Effector memory CD4-positive, alpha-beta T cell (primary cell): ENCODE data around the gene GBA3.

Source experiments
- DNase-seq, 3 donors: peaks; one replicate each; pipeline ENCODE4 v3.0.0-alpha.2; 2020
- H3K27ac ChIP-seq: 2 replicates; pipeline ENCODE4 v1.7.0; 2013; ENCODE audit warnings: mild to moderate bottlenecking, low read length, moderate library complexity; ENCODE audit not compliant: insufficient read depth, poor library complexity, severe bottlenecking
- H3K27me3 ChIP-seq: replicated peaks from 2 replicates; pipeline ENCODE4 v1.7.0; 2013; ENCODE audit warnings: mild to moderate bottlenecking, low read length; ENCODE audit not compliant: insufficient read depth, control insufficient read depth, poor library complexity, severe bottlenecking
- H3K36me3 ChIP-seq: 2 replicates; pipeline ENCODE4 v1.7.0; 2013; ENCODE audit warnings: mild to moderate bottlenecking, low read length, moderate library complexity; ENCODE audit not compliant: control insufficient read depth, insufficient read depth
- H3K4me1 ChIP-seq: 2 replicates; pipeline ENCODE4 v1.7.0; 2013; ENCODE audit warnings: low read length, mild to moderate bottlenecking; ENCODE audit not compliant: control insufficient read depth, insufficient read depth, poor library complexity, severe bottlenecking
- H3K4me3 ChIP-seq: 2 replicates; pipeline ENCODE4 v1.7.0; 2013; ENCODE audit warnings: low read length, low read depth, mild to moderate bottlenecking; ENCODE audit not compliant: insufficient read depth, poor library complexity, severe bottlenecking
- H3K9me3 ChIP-seq: 2 replicates; pipeline ENCODE4 v1.7.0; 2013; ENCODE audit warnings: mild to moderate bottlenecking, low read length, moderate library complexity; ENCODE audit not compliant: control insufficient read depth

GBA3 gene

DNA sequence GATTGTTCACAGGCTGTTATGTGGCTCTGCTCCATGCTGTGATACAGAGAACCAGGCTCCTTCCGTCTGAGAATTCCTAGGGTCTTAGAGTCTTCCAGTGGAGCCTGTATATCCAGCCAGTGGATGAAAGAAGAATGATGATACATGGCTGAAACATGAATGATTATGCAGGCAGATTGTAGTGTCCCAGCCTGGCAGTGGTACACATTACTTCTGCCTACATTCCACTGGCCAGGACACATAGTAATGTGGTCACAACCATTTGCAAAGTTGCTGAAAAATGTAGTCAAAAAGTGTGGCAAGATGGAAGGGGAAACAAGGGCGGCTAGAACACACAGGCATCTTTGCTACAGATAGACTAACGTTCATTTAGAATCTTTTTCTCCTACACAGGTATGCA, 4.5 kb upstream of the GBA3 start:
- Histone ChIP-seq H3K4me3 (no peak overlapping the region), H3K27ac (no peak overlapping the region), H3K9me3 (no peaks in the 10 kb centered on the region), H3K4me1 (no peaks in the 10 kb centered on the region), H3K36me3 (no peaks in the 10 kb centered on the region), H3K27me3 (no peaks in the 10 kb centered on the region)
- DNase-seq = no peak

DNA sequence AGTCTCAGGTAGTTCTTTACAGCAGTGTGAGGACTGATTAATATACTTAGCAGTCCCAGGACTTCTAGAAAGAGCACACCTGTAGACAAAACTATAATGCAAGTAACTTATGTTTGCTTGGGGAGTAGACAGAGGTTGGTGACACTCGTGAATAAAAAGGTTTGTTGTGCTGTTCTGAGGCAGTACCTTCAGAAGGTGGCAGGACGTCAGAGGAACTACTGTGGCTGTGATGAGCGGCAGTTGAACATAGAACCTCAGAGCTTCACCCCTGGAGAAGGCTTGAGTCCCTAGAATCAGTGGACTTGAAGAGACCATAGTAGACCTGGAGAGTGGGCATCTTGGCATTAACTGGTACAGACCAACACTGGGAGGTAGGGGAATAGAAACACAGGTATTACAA, 3.3 kb upstream of the GBA3 start:
- no peaks in the 10 kb centered on the region for H3K36me3 ChIP-seq
- no peaks in the 10 kb centered on the region for H3K4me1 ChIP-seq
- no peak overlapping the region for H3K4me3 ChIP-seq
- H3K9me3 ChIP-seq = no peaks in the 10 kb centered on the region
- no peak overlapping the region for H3K27ac ChIP-seq
- no peaks in the 10 kb centered on the region for H3K27me3 ChIP-seq
- DNase-seq = no peak

DNA sequence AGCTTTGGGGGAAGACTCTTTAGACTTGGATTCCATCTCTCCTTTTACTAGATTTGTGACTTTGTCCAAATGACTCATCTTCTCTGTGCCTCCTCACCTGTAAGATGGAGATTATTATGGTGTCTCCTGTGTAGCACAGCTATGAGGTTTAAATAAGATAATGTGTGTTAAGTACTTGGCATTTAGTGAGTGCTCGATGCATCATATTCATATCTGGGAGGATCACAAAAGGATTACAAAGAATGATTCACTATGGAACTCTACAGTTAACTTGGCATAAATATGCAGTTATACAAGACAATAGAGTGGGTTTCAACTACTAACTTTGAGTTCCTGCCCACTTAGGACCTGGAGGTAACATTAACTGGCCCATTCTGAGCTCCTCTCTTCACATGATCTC, 2.3 kb downstream of the GBA3 start:
- Histone ChIP-seq H3K9me3 (no peaks in the 10 kb centered on the region), H3K4me3 (no peak overlapping the region), H3K27ac (no peak overlapping the region), H3K27me3 (no peaks in the 10 kb centered on the region), H3K4me1 (no peaks in the 10 kb centered on the region), H3K36me3 (no peaks in the 10 kb centered on the region)
- DNase-seq = no peak

DNA sequence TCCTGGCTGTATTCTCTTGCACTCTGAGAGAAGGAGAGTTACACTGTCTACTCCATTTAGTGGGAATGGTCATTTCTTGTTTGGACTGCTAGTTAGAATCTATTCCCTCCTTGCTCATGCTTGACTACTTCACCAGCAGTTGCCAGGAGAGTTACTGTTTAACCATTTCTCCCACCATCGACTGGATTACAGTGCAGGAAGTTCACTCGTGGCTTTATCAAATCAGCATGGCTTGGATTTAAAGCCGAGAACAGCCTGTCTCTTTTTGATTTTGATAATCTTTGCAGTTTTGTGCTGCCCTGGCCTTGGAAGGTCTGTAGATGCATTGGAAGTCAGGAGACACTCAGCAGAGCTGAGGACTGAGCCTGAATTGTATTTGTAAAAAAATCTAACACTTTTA, 3.2 kb downstream of the GBA3 start:
- no peaks in the 10 kb centered on the region for H3K36me3 ChIP-seq
- DNase-seq = no peak
- no peaks in the 10 kb centered on the region for H3K4me1 ChIP-seq
- H3K4me3 ChIP-seq = no peak overlapping the region
- H3K9me3 ChIP-seq = no peaks in the 10 kb centered on the region
- H3K27me3 ChIP-seq = no peaks in the 10 kb centered on the region
- no peak overlapping the region for H3K27ac ChIP-seq

DNA sequence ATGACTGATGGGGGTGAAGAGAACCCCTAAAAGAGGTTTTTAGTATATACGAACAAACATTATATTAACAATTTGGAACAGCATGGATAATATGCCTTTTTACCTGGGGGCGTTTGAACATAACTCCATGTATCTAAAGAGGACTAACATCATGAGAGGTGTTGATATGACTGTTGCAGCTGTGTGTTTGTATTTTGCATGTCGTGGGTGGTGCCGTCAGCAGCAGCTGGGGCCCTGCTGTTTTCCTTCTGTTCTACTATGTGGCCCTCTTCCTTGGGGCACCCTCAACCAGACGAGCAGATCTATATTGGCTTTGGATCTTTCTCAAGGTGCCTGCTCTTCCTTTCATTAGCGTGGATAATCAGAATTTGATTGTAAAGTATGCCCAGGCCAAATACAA, 11.2 kb downstream of the GBA3 start:
- H3K27me3 ChIP-seq = no peaks in the 10 kb centered on the region
- no peak overlapping the region for H3K27ac ChIP-seq
- DNase-seq = no peak
- H3K4me1 ChIP-seq = no peaks in the 10 kb centered on the region
- no peaks in the 10 kb centered on the region for H3K9me3 ChIP-seq
- no peaks in the 10 kb centered on the region for H3K36me3 ChIP-seq
- no peak overlapping the region for H3K4me3 ChIP-seq

DNA sequence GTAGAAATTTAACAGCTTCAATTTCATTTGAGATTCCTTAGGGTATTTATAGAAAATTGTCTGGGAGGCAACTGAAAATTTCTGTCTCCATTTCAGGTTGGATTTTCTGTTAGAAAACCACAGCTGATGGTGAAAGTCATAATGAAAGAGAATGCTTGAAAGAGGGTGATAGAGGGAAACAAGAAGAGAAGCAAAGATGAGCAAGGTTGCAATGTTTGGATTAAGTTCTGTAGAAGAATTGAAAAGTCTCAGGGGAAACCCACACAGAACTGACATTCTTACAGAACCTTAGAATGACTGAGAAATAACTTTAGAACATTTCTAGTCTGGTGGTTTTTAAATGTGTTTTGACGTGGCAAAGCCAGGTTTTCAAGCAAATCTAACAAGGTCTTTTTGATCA, 14.7 kb downstream of the GBA3 start:
- Histone ChIP-seq H3K27me3 (no peaks in the 10 kb centered on the region), H3K9me3 (no peaks in the 10 kb centered on the region), H3K4me1 (no peaks in the 10 kb centered on the region), H3K36me3 (no peaks in the 10 kb centered on the region), H3K4me3 (no peak overlapping the region), H3K27ac (no peak overlapping the region)
- DNase-seq = no peak

DNA sequence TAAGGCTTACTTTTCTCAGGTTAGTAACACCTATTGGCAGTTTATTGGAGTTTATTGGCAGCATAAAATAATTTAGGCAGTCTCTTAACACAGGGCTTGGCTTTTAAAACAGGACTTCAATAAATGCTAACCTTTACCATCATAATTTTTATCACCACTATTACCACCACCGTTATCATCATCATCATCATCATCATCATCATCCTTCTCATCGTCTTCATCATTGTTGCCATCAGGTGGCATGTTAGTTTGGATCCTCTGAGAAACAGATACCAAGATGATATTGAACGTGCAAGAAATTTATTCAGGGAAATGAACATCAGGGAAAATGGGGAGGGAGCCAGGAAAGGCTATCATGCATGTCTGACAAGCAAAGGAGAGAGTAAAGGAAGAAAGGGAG, 16.2 kb downstream of the GBA3 start:
- no peak for DNase-seq
- Histone ChIP-seq H3K9me3 (no peaks in the 10 kb centered on the region), H3K4me3 (no peak overlapping the region), H3K27me3 (no peaks in the 10 kb centered on the region), H3K27ac (no peak overlapping the region), H3K36me3 (no peaks in the 10 kb centered on the region), H3K4me1 (no peaks in the 10 kb centered on the region)

DNA sequence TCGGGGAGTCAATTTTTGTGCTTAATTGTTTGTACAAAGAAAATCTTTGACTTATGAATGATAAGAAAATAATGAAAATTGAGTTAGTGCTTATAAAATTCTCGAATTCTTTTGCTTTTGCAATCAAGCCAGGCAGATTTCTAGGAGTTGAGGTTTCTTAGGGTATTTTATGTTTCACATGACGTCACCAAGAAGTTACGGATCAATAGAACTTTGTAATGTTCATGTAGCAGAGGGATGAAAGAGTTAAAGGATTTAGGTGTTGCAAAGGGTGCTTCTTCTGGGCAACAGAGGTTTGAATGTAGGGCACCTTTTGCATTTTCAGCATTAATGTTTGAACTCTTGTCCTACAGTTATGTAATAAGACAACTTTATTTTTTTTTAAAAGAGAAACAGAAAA, 19.4 kb downstream of the GBA3 start:
- Histone ChIP-seq H3K4me3 (no peak overlapping the region), H3K36me3 (no peaks in the 10 kb centered on the region), H3K27ac (no peak overlapping the region), H3K27me3 (no peaks in the 10 kb centered on the region), H3K4me1 (no peaks in the 10 kb centered on the region), H3K9me3 (no peaks in the 10 kb centered on the region)
- DNase-seq = no peak

DNA sequence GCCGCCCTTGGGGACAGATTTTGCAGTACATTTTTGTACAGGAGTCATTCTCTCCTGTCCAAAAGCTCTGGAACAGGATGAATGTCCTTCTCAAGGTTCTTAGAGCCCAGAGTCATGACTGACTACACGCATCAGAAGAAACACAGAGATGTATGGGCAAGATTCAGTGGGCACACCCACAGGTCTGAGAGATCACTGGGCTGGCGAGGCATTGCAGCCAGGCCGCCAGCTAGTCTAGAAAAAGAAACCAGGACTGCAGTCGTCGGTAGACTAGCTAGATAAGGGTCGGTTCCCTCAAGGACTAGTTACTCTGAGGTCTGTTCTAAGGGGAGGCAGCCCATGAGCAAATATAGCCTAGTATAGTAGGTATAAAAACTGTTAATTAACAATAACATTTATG, 19.8 kb downstream of the GBA3 start:
- Histone ChIP-seq H3K27ac (no peak overlapping the region), H3K4me3 (no peak overlapping the region), H3K36me3 (no peaks in the 10 kb centered on the region), H3K4me1 (no peaks in the 10 kb centered on the region), H3K9me3 (no peaks in the 10 kb centered on the region), H3K27me3 (no peaks in the 10 kb centered on the region)
- DNase-seq = no peak

DNA sequence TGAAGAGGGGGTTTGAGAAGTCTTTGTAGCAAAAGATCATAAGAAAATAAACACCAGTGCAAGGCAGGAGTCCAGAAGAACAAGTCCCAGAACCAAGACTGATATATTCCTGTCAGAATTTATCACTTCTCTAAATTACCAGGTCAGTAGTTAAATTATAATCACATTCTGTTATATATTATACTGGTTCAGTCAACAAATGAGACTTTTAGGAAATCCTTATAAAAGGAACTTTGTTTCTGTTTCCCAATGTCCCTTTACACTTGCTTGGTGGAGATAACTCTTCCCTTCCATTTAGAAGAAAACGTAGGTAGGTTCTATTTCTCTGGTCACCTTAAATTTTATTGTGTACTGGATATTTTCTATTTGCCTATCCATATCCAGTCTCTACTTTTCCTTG, 21.1 kb downstream of the GBA3 start:
- H3K9me3 ChIP-seq = no peaks in the 10 kb centered on the region
- no peak overlapping the region for H3K27ac ChIP-seq
- DNase-seq = no peak
- H3K4me1 ChIP-seq = no peaks in the 10 kb centered on the region
- H3K36me3 ChIP-seq = no peaks in the 10 kb centered on the region
- no peaks in the 10 kb centered on the region for H3K27me3 ChIP-seq
- H3K4me3 ChIP-seq = no peak overlapping the region

DNA sequence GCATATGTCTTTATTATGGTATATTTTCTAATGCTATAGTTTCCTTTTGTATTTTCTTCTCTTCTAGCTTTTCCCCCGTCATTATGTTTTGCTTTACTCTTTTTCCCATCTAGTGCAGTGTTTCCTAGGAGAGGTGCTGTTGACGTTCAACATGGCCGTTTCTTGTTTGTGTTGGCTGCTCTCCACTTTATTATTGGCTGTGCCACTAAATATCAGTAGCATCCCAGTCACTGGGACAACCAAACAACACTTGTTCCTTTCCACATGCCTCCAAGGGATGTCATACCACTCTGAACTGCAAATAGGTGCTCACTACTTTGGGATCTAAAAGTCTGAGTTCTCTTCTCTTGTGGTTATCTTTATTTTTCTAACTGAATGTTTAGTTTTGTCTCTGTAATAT, 26.5 kb downstream of the GBA3 start:
- Histone ChIP-seq H3K36me3 (no peaks in the 10 kb centered on the region), H3K4me3 (no peak overlapping the region), H3K4me1 (no peaks in the 10 kb centered on the region), H3K27ac (no peak overlapping the region), H3K27me3 (no peaks in the 10 kb centered on the region), H3K9me3 (no peaks in the 10 kb centered on the region)
- DNase-seq = no peak
